HG03575 (cell line): Measurements from ENCODE around the gene MAP2.

Experiments
- ATAC-seq: cut with Tn5 transposase; IDR thresholded peaks from one replicate; pipeline ENCODE4 v1.9.1; 2021; ENCODE audit not compliant: unreplicated experiment, insufficient number of reproducible peaks, low FRiP score; ENCODE audit errors: extremely low read depth

MAP2 gene

DNA sequence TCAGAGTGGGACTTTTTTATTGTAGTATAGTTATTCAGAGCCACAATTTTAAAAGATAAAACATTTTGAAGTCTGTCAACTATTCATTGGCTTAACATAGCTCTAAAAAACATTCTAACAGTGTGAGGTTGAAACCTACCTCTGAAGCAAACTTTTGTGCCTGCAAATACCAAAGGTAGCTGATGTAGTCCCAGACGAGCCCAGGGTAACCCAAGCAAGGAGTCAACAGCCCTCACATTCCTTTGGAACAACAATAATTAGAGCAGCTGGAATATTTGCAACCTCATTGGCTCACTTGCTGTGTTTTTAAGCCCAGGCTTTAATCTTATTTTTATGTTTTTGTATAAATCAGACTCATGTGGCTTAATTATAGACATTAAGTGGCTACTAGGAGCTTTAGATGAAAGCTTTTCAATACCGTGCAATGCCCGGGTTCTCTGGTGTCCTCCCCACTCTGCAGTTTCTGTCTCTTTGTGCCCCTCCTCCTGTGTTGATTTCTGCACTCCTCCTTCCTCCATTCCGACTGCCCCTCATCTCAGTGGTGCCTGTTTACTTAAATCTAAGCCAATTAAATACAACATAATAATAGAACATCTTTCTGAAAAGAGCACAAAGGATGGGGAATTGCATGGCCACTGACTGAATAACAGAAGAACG lies 189.9 kb downstream of the MAP2 start:
- ATAC-seq, result no peak

- no peak for ATAC-seq
These were observed 191.0 kb downstream of the MAP2 start for GRCh38 chr2:209614690-209615369.

- no peak for ATAC-seq
These were observed 195.9 kb downstream of the MAP2 start for GRCh38 chr2:209619782-209620181.

GRCh38 chr2:209624192-209624938 lies 200.5 kb downstream of the MAP2 start:
- ATAC-seq, result no peak

DNA sequence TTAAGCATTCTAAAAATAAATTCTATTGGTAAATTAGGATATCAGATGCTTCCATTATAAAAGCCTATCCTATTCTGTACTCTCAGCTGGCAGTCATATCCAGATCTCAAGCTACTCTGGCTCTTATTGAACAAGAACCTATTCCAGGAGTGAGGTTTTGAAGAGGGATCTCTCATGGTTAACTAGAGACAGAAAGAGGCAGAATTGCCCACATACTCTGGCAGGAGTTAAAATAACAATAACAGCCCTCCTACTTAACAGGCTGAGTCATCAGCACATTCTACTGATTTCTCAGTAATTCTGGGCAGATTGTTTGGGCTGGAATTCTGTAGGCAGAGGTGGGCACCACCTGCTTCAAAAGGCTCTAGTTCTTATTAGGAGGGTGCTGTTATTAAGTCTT lies 205.8 kb downstream of the MAP2 start:
- ATAC-seq, result no peak

DNA sequence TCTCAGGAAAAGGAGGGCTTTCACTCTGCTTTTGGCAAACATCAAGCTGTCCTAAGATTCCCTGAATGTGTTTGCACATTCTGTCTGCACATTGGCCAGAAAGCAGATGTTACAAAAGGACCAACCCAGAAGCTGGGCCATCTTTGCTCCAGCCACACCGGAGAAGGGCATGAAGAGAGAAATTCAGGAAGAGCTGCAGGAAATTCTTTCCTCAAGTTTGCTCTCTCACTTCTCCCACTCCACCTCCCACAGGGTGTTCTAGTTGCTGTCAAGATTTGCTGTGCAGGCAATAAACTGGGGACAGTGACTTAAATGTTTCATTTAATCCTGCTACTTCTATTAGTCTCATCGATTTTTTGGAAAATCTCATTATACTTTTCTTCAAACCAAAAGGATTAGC lies 210.1 kb downstream of the MAP2 start:
- no peak for ATAC-seq

GRCh38 chr2:209636076-209636475 lies 212.2 kb downstream of the MAP2 start:
- no peak for ATAC-seq

DNA sequence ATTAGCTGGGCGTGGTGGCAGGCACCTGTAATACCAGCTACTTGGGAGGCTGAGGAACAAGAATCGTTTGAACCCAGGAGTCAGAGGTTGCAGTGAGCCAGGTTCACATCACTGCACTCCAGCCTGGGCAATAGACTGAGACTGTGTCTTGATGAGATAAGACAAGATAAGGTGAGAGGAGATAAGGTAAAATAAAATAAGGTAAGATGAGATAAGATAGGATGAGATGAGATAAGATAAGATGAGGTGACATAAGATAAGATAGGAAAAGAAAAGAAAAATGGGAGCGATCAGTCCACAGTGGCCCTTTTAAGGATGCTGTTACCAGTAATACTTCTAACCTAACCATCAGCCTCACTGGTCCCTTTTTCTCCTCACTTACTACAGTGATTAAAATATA lies 213.4 kb downstream of the MAP2 start:
- no peak for ATAC-seq

DNA sequence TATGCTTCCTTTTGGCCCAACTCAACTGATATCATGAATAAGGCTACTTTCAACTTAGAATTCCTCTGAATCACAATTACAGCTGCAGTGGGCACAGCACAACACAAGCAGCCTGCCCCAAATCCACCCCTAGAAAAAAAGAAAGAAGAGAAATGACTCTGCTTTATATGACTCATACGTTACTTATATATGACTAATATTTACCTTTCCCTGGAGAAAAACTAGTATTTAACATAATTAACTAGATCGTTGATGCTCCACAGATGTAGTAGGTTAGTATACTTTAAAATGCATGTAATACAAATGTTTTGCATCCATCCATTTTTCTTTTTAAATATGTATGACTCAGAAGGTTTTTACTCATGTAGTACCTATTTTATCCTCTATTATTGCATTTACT lies 214.5 kb downstream of the MAP2 start:
- ATAC-seq, result no peak

DNA sequence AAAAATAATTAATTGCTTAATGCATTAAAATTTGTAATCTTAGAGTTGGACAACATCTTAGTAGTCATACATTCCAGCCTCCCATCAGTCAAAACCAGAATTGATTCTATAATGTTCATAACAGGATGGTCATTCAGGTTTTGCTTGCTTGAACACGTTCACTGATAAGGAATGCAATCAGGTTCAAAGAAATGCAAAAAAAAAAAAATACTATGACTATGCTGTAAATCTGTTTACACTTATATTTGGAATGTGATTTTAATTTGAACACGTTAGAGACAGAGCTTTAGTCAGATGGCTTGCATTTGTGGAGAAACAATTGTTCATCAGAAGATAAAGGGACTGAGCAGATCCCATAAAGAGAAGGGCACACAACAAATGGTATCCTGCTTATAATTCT lies 216.5 kb downstream of the MAP2 start:
- no peak for ATAC-seq

DNA sequence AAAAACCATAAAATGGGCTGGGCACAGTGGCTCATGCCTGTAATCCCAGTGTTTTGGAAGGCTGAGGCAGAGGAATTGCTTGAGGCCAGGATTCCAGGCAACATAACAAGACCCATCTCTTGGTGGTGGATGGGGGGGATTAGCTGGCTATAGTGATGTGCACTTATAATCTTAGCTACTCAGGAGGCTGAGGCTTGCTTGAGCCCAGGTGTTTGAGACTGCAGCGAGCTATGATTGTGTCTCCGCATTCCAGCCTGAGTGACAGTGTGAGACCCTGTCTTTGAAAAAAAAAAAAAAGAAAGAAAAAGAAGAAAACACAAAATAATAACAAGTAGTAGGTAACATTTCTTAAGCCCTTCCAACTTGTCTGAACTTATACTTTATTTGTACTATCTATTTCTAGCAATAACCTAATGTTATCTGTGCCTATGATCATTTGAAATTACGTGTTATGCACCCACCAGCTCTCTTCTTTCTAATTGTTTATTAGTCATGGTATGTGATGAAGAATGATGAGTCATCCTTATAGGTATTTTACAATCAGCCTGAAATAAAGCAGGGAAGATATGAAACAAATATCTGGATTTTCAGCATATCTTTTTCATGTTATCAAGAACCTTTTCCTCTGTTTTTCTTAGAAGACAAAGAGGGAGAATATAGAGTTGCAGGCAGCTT lies 218.4 kb downstream of the MAP2 start:
- ATAC-seq, result no peak

GRCh38 chr2:209644842-209645241 lies 221.0 kb downstream of the MAP2 start:
- no peak for ATAC-seq

DNA sequence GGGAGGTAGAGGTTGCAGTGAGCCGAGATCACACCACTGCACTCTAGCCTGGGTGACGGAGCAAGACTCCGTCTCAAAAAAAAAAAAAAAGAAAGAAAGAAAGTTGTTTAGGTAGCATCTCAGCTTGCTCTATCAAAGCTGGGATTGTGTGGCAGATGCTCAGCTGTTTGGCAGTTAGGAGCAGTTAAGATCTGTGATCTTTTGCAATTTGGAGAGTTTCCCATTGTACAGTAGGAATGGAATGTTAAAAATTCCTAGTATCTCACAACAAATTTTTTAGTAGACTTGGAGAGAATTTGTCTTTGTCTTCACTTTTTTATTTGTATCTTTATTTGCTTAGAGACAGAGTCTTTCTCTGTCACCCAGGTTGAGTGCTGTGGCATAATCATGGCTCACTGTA lies 224.9 kb downstream of the MAP2 start:
- ATAC-seq, result no peak

GRCh38 chr2:209653134-209653533 lies 229.3 kb downstream of the MAP2 start:
- no peak for ATAC-seq

- ATAC-seq, result no peak
These were observed 237.5 kb downstream of the MAP2 start for GRCh38 chr2:209661286-209661894.

DNA sequence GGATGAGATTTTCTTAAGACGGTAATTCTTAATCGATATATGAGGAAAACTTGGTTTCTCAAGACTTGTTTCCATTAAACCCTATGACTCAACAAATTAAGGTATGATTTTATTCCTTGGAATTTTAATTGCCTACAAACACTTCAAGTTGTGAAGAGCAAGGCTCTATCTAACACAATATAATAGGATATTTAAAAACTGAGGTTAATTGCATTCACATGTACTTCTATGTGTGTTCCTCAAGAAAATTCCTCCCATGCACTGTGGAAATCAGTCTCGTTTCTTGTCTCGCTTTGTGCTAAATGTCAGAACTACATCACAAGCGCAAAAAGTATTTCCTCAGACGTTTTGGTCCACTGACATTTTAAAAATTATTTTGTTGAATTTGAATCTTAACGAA lies 238.2 kb downstream of the MAP2 start:
- ATAC-seq, result no peak

DNA sequence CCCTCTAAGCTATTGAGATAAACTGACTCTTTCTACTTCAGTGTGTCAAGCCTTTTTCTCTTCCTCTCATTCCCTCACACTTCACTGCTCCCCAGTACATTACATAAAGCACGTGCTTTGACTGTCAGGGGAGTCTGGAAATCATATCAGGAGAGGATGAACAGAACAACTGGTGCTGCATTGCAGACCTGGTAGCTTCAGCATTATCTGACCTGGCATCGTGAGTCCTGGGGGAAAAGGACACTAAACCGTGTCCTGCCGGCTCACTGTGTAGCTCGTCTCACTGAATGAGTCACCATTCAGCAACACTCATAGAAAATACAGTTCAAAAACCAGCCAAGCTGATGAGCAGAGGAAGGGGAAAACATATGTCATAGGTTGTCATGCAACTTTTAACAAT lies 239.3 kb downstream of the MAP2 start:
- no peak for ATAC-seq

DNA sequence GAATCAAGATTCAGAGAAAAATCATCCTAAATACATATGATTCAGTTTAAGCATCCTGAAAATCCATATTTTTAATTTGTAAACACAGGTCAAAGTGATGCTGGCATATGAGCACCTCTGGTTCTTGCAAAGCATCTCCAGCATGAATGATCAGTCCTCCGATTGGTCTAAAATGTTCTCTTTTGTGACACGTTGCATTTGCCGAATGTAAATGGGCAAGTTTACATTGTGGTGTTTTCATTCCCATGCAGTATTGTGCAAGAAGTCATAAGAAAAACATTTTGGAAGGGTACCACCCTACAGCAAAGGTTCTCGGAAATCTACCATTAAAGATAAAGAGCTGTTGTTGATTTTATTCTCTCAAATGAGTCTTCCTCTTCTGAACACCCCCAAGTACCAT lies 239.8 kb downstream of the MAP2 start:
- ATAC-seq, result no peak

- no peak for ATAC-seq
These were observed 242.4 kb downstream of the MAP2 start for GRCh38 chr2:209666296-209666695.
